GDM1 (cell line): ENCODE data around the gene FBXL7.

ENCODE experiments used
- DNase-seq: peaks from one replicate; lab custom pipeline; 2025; lab: John Stamatoyannopoulos, UW

FBXL7 gene

GRCh38 chr5:15948190-15948589 lies 448.2 kb downstream of the FBXL7 start:
- no peak for DNase-seq

- DNase-seq: no peak
These were observed 451.1 kb downstream of the FBXL7 start for GRCh38 chr5:15951126-15951525.

- DNase-seq: no peak
These were observed 451.6 kb downstream of the FBXL7 start for GRCh38 chr5:15951550-15951949.

- no peak for DNase-seq
These were observed 456.6 kb downstream of the FBXL7 start for GRCh38 chr5:15956622-15957021.

GRCh38 chr5:15957124-15957523 lies 457.1 kb downstream of the FBXL7 start:
- DNase-seq: no peak

GRCh38 chr5:15959370-15960164 lies 459.6 kb downstream of the FBXL7 start:
- no peak for DNase-seq

- no peak for DNase-seq
These were observed 466.2 kb downstream of the FBXL7 start for GRCh38 chr5:15966066-15966640.

- no peak for DNase-seq
These were observed 466.7 kb downstream of the FBXL7 start for GRCh38 chr5:15966651-15967050.

GRCh38 chr5:15968993-15969392 lies 469.0 kb downstream of the FBXL7 start:
- DNase-seq: no peak

GRCh38 chr5:15977851-15978250 lies 477.9 kb downstream of the FBXL7 start:
- DNase-seq: no peak

GRCh38 chr5:15980835-15981234 lies 480.9 kb downstream of the FBXL7 start:
- DNase-seq: no peak

- no peak for DNase-seq
These were observed 483.4 kb downstream of the FBXL7 start for GRCh38 chr5:15983392-15983791.
